H9 (cell line): ENCODE data around the gene WDR74. TPM values are rescaled to one million over a fixed set of nuclear protein-coding genes. Genes with fewer than 3 reads are reported as not detected.
"Not testable (repeated sequence)": the region's sequence is repeated elsewhere in the genome, so short reads cannot be mapped to it uniquely, and the experiment has no call there.

Source experiments
- DNase-seq: peaks from one replicate; pipeline ENCODE4 v3.0.0-alpha.2; 2017
- H2AFZ ChIP-seq: one replicate; pipeline ENCODE4 v1.6.1; 2013; ENCODE audit warnings: mild to moderate bottlenecking, low read length, control low read depth, moderate library complexity
- H2AK5ac ChIP-seq: 2 replicates; pipeline ENCODE4 v1.6.1; 2013; ENCODE audit warnings: low read length, control low read depth, mixed read lengths; ENCODE audit not compliant: insufficient read length
- H2BK120ac ChIP-seq: one replicate; pipeline ENCODE4 v1.6.1; 2013; ENCODE audit warnings: low read depth, mild to moderate bottlenecking, low read length, control low read depth, inconsistent platforms; ENCODE audit not compliant: poor library complexity, severe bottlenecking
- H2BK12ac ChIP-seq: 2 replicates; pipeline ENCODE4 v1.6.1; 2013; ENCODE audit warnings: low read length, control low read depth, mixed read lengths, low read depth; ENCODE audit not compliant: insufficient read length
- H2BK15ac ChIP-seq: 2 replicates; pipeline ENCODE4 v1.6.1; 2013; ENCODE audit warnings: low read depth, low read length, control low read depth
- H2BK20ac ChIP-seq: one replicate; pipeline ENCODE4 v1.6.1; 2013; ENCODE audit warnings: low read depth, mild to moderate bottlenecking, low read length, control low read depth, inconsistent platforms; ENCODE audit not compliant: poor library complexity, severe bottlenecking
- H2BK5ac ChIP-seq: 2 replicates; pipeline ENCODE4 v1.6.1; 2013; ENCODE audit warnings: low read length, control low read depth, mixed read lengths; ENCODE audit not compliant: insufficient read length
- H3K14ac ChIP-seq: 2 replicates; pipeline ENCODE4 v1.6.1; 2013; ENCODE audit warnings: low read length, control low read depth; ENCODE audit not compliant: insufficient read depth
- H3K18ac ChIP-seq: 2 replicates; pipeline ENCODE4 v1.6.1; 2013; ENCODE audit warnings: low read depth, mild to moderate bottlenecking, mixed read lengths, low read length, control low read depth; ENCODE audit not compliant: insufficient read length
- H3K23ac ChIP-seq: 2 replicates; pipeline ENCODE4 v1.6.1; 2013; ENCODE audit warnings: low read length, control low read depth, mixed read lengths, low read depth; ENCODE audit not compliant: insufficient read length
- H3K23me2 ChIP-seq: 2 replicates; pipeline ENCODE4 v1.6.1; 2013; ENCODE audit warnings: low read depth, mild to moderate bottlenecking, mixed read lengths, low read length, control low read depth; ENCODE audit not compliant: insufficient read length, poor library complexity, severe bottlenecking
- H3K27ac ChIP-seq: 2 replicates; pipeline ENCODE4 v1.5.1; 2013; ENCODE audit warnings: low read length, control low read depth, mixed read lengths, low read depth; ENCODE audit not compliant: insufficient read length
- H3K27me3 ChIP-seq: 2 replicates; pipeline ENCODE4 v1.6.1; 2013; ENCODE audit warnings: low read length, control low read depth, inconsistent platforms; ENCODE audit not compliant: insufficient read depth
- H3K4ac ChIP-seq: 2 replicates; pipeline ENCODE4 v1.6.1; 2013; ENCODE audit warnings: low read depth, mild to moderate bottlenecking, control low read depth, inconsistent platforms, low read length, moderate library complexity
- H3K4me1 ChIP-seq: 2 replicates; pipeline ENCODE4 v1.6.1; 2013; ENCODE audit warnings: low read length, control low read depth, inconsistent platforms; ENCODE audit not compliant: insufficient read depth
- H3K4me2 ChIP-seq: 2 replicates; pipeline ENCODE4 v1.6.1; 2013; ENCODE audit warnings: low read length, control low read depth, mixed read lengths; ENCODE audit not compliant: insufficient read length, insufficient read depth
- H3K56ac ChIP-seq: 2 replicates; pipeline ENCODE4 v1.6.1; 2013; ENCODE audit warnings: low read depth, mild to moderate bottlenecking, mixed read lengths, low read length, control low read depth; ENCODE audit not compliant: insufficient read length
- H3K79me1 ChIP-seq: 2 replicates; pipeline ENCODE4 v1.6.1; 2013; ENCODE audit warnings: low read depth, mild to moderate bottlenecking, moderate library complexity, low read length, control low read depth, inconsistent platforms; ENCODE audit not compliant: insufficient read depth, poor library complexity, severe bottlenecking
- H3K79me2 ChIP-seq: 2 replicates; pipeline ENCODE4 v1.6.1; 2013; ENCODE audit warnings: low read length, control low read depth, inconsistent platforms; ENCODE audit not compliant: insufficient read depth
- H3K9ac ChIP-seq: 2 replicates; pipeline ENCODE4 v1.6.1; 2013; ENCODE audit warnings: low read length, control low read depth, mixed read lengths; ENCODE audit not compliant: insufficient read length; ENCODE audit errors: extremely low read depth
- H3K9me3 ChIP-seq: one replicate; pipeline ENCODE4 v1.6.1; 2013; ENCODE audit warnings: low read depth, low read length, inconsistent platforms; ENCODE audit not compliant: control insufficient read depth
- H3T11ph ChIP-seq: one replicate; pipeline ENCODE4 v1.6.1; 2013; ENCODE audit warnings: mild to moderate bottlenecking, low read length, control low read depth, inconsistent platforms
- H4K20me1 ChIP-seq: one replicate; pipeline ENCODE4 v1.6.1; 2013; ENCODE audit not compliant: control insufficient read depth, insufficient read length, insufficient read depth
- H4K5ac ChIP-seq: 2 replicates; pipeline ENCODE4 v1.6.1; 2013; ENCODE audit warnings: low read depth, mild to moderate bottlenecking, mixed read lengths, low read length, control low read depth; ENCODE audit not compliant: insufficient read length
- H4K8ac ChIP-seq: replicated peaks from 2 replicates; pipeline ENCODE4 v1.6.1; 2013; ENCODE audit warnings: low read length, control low read depth, mixed read lengths, low read depth; ENCODE audit not compliant: insufficient read length
- H4K91ac ChIP-seq: 2 replicates; pipeline ENCODE4 v1.6.1; 2013; ENCODE audit warnings: low read depth, mild to moderate bottlenecking, moderate library complexity, mixed read lengths, low read length, control low read depth; ENCODE audit not compliant: insufficient read length
- H3K27ac Mint-ChIP-seq, 3 experiments: 2 replicates in 2 of 3; 3 replicates in 1 of 3; pipeline ENCODE4 v1.8.0; 2020 to 2021; ENCODE audit warnings: mixed read lengths in 3 of 3, mild to moderate bottlenecking in 1 of 3, moderate library complexity in 1 of 3
- H3K27me3 Mint-ChIP-seq: 2 replicates; pipeline ENCODE4 v1.8.0; 2021; ENCODE audit warnings: low read depth, mild to moderate bottlenecking, moderate library complexity, mixed read lengths
- H3K36me3 Mint-ChIP-seq, 3 experiments: 2 replicates in 2 of 3; 3 replicates in 1 of 3; pipeline ENCODE4 v1.8.0; 2020 to 2021; ENCODE audit warnings: low read depth in 3 of 3, mixed read lengths in 3 of 3; ENCODE audit not compliant: insufficient read depth in 1 of 3
- H3K4me1 Mint-ChIP-seq, 2 experiments: 2 replicates each; pipeline ENCODE4 v1.8.0; 2020; ENCODE audit warnings: mixed read lengths in 2 of 2
- H3K4me3 Mint-ChIP-seq, 2 experiments: 2 replicates in 1 of 2; 3 replicates in 1 of 2; pipeline ENCODE4 v1.8.0; 2020 to 2021; ENCODE audit warnings: mild to moderate bottlenecking in 2 of 2, mixed read lengths in 2 of 2, moderate library complexity in 1 of 2
- H3K9me3 Mint-ChIP-seq, 2 experiments: 2 replicates in 1 of 2; 3 replicates in 1 of 2; pipeline ENCODE4 v1.8.0; 2020; ENCODE audit warnings: mild to moderate bottlenecking in 2 of 2, mixed read lengths in 2 of 2, moderate library complexity in 1 of 2
- CTCF ChIP-seq: fragments of 200-600 bp; sonication (generic); conservative IDR thresholded peaks from 3 replicates; pipeline ENCODE4 v1.8.0; 2021; ENCODE audit warnings: antibody characterized with exemption, mild to moderate bottlenecking
- WGBS: extraction: QIAGEN DNeasy Blood & Tissue Kit; methylation state at CpG from one replicate; pipeline ENCODE4 v1.1.7; 2013; ENCODE audit warnings: missing lambda C conversion rate, low lambda C conversion rate, mixed read lengths; ENCODE audit not compliant: insufficient read length; ENCODE audit errors: extremely low coverage; 5-methylcytosine and 5-hydroxymethylcytosine counted together
- total RNA-seq: library from RNA; stranded (reverse); gene quantifications from 2 replicates; pipeline ENCODE4 v1.2.1, GENCODE V29; 2021

Gene WDR74
- total RNA-seq, 1 experiment from 2014 or later = 121 TPM

- Histone ChIP-seq H3K9ac (peak overlapping the region; percentile 50), H2AK5ac (no peak overlapping the region), H2BK12ac (no peak overlapping the region), H3K56ac (no peak overlapping the region), H3K79me2 (peaks cover 9% of the 10 kb centered on the region; the same call in 1 of the 2 replicates), H3K4ac (no peak overlapping the region; the same call in 1 of the 2 replicates), H4K8ac (no peak overlapping the region), H3K9me3 (no peaks in the 10 kb centered on the region), H2BK20ac (no peak overlapping the region), H2BK120ac (peak overlapping the region; percentile 74), H4K91ac (no peak overlapping the region), H3K18ac (peak overlapping the region; percentile 91), H3K23ac (no peak overlapping the region), H2BK15ac (no peak overlapping the region), H3K4me1 (no peaks in the 10 kb centered on the region), H3K27ac (peak overlapping the region; percentile 80), H2AFZ (no peak overlapping the region), H4K20me1 (no peaks in the 10 kb centered on the region), H3T11ph (no peak overlapping the region), H3K27me3 (no peaks in the 10 kb centered on the region), H3K4me2 (peak overlapping the region; percentile 63), H3K14ac (peak overlapping the region; percentile 92; the same call in 1 of the 2 replicates), H3K79me1 (peaks cover 3% of the 10 kb centered on the region), H3K23me2 (peaks cover 18% of the 10 kb centered on the region), H2BK5ac (no peak overlapping the region), H4K5ac (no peak overlapping the region)
- peak; percentile 93 for DNase-seq
- Mint-ChIP-seq H3K4me3 (no peak overlapping the region), H3K27ac (no peak overlapping the region), H3K9me3 (peaks cover 0 to 9% of the 10 kb centered on the region in 2 experiments; a peak in 3 of 5 replicates), H3K36me3 (peaks cover 12 to 20% (median 17%) of the 10 kb centered on the region in 3 experiments; a peak in 6 of 7 replicates), H3K4me1 (peaks cover 11 to 19% of the 10 kb centered on the region in 2 experiments), H3K27me3 (no peaks in the 10 kb centered on the region; the same call in 1 of the 2 replicates)
- WGBS = no CpG with 5 or more reads among the region's 33 CpGs
- TF ChIP-seq CTCF = no peak
Measured at GRCh38 chr11:62841361-62842170, 2.2 kb upstream of the WDR74 start.

- not testable (repeated sequence) for H3K79me2 ChIP-seq, H4K91ac ChIP-seq, H2BK15ac ChIP-seq, H3K27me3 ChIP-seq, H3K9me3 Mint-ChIP-seq, H3K4me3 Mint-ChIP-seq, H4K20me1 ChIP-seq, H3K4ac ChIP-seq, H2AFZ ChIP-seq, H3K27me3 Mint-ChIP-seq, H2AK5ac ChIP-seq, H3K23ac ChIP-seq, H2BK5ac ChIP-seq, H3K27ac Mint-ChIP-seq, H4K5ac ChIP-seq, H2BK120ac ChIP-seq, H3T11ph ChIP-seq, H3K9me3 ChIP-seq, H3K79me1 ChIP-seq, H4K8ac ChIP-seq, H2BK12ac ChIP-seq, H3K4me1 ChIP-seq, H2BK20ac ChIP-seq, H3K56ac ChIP-seq
- Histone ChIP-seq H3K9ac (peak overlapping the region; percentile 92), H3K14ac (peak overlapping the region; percentile 41; the same call in 1 of the 2 replicates), H3K27ac (peak overlapping the region; percentile 97), H3K23me2 (peaks cover 18% of the 10 kb centered on the region), H3K4me2 (peak overlapping the region; percentile 57), H3K18ac (peak overlapping the region; percentile 77)
- Mint-ChIP-seq H3K4me1 (peaks cover 11 to 19% of the 10 kb centered on the region in 2 experiments), H3K36me3 (peaks cover 16 to 27% (median 25%) of the 10 kb centered on the region in 3 experiments; a peak in 6 of 7 replicates)
- no CpG with 5 or more reads among the region's 41 CpGs for WGBS
- DNase-seq = peak; percentile 75
Measured at GRCh38 chr11:62840721-62841360, 1.5 kb upstream of the WDR74 start.
